Measurements from ENCODE around the gene SH3GL3. TPM values are rescaled to one million over a fixed set of nuclear protein-coding genes. Genes with fewer than 3 reads are reported as not detected.
A peak's percentile ranks its signal among the peaks of the same experiment; 100 is the strongest.

The SH3GL3 gene, protein sequence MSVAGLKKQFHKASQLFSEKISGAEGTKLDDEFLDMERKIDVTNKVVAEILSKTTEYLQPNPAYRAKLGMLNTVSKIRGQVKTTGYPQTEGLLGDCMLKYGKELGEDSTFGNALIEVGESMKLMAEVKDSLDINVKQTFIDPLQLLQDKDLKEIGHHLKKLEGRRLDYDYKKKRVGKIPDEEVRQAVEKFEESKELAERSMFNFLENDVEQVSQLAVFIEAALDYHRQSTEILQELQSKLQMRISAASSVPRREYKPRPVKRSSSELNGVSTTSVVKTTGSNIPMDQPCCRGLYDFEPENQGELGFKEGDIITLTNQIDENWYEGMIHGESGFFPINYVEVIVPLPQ
- polyA plus RNA-seq = 1 to 10 TPM; 3.3 to 8.3 TPM

DNA sequence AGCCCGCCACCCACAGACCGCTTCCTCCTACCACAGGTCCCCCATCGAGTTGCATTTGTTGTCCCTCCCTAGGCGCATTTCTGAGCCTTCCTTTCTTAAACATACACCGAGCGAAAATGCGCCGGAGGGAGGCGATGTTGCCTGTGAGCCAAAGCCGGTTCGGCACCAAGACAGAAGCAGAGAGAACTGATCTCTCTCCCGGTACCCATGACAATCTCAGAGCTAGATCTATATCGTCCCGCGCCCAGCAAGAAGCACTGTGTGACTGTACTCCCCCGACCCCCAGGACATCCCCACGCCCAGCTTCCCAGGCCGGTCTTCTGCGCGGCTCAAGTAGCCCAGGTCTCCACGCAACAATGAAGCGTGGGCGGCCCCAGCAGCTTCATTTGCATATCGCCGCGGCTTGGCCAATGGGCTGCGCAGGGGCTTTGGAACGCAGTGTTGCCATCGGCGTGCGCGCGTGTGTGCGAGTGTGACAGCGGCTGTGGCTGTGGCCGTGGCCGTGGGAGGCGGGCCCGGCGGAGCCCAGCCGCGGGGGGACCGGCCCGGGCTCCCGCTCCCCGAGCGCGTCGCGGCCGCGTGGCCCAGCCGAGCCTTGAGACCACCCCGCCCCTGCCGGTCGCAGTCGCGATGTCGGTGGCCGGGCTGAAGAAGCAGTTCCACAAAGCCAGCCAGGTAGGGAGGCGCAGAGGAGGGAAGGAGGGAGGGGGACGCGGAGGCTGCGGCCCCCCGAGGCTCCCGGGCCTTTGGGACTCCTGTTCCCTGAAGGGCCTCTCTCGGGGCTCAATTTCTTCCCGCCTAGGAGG, at the start of gene SH3GL3:
SH3GL3 (plus strand) TSS at position 438 of the 806 bp plus-strand sequence; CDS start at position 631, 193 bp downstream.
- peak within 1 kb of the TSS; percentile 55 to 56 for H3K4me3 ChIP-seq (ENCODE audit: low read depth in 1 of 2, low read length in 2 of 2)
- peaks cover 5 to 6% of the 10 kb centered on the region in 2 donors for H3K4me1 ChIP-seq (ENCODE audit: control insufficient read depth in 2 of 2, insufficient read depth in 2 of 2, low read length in 1 of 2)
- H3K36me3 ChIP-seq (ENCODE audit: control insufficient read depth in 2 of 2, insufficient read depth in 2 of 2, low read length in 1 of 2) = no peaks in the 10 kb centered on the region
- WGBS, 2 donors = 1 to 2% methylated on average over 53 to 68 of the region's 68 CpGs
- peaks cover 0 to 5% of the 10 kb centered on the region in 2 donors for H3K27me3 ChIP-seq (ENCODE audit: control insufficient read depth in 1 of 2, insufficient read depth in 2 of 2, low read length in 2 of 2)
- H3K9me3 ChIP-seq (ENCODE audit: control insufficient read depth in 2 of 2, insufficient read depth in 1 of 2, low read depth in 1 of 2, low read length in 1 of 2) = no peaks in the 10 kb centered on the region
- no peak within 1 kb of the TSS for H3K27ac ChIP-seq (ENCODE audit: low read depth in 2 of 2, low read length in 1 of 2)

DNA sequence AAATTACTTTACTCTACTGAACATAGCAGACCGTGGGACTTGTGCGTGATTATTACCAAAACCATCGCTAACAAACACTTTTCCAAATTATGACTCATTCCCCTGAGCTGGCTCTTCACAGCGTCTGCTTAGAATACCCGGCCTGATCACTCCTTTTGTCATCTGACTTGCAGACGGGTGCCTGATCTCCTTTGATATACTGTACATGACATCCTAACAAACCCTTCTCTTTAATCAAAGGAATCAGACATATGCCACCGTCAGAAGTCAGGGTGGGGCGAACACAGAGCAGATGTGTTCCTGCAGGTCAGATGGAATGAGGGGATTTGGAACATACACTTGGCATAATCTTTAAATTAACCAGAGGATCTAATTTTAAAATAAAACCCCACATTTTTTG, 48.5 kb upstream of the SH3GL3 start:
- no peaks in the 10 kb centered on the region for H3K27me3 ChIP-seq (ENCODE audit: control insufficient read depth in 1 of 2, insufficient read depth in 2 of 2, low read length in 2 of 2)
- no peak overlapping the region for H3K27ac ChIP-seq (ENCODE audit: low read depth in 2 of 2, low read length in 1 of 2)
- H3K4me1 ChIP-seq (ENCODE audit: control insufficient read depth in 2 of 2, insufficient read depth in 2 of 2, low read length in 1 of 2) = no peaks in the 10 kb centered on the region
- 32 to 52% methylated on average over 8 of the region's 8 CpGs for WGBS, 2 donors
- H3K9me3 ChIP-seq (ENCODE audit: control insufficient read depth in 2 of 2, insufficient read depth in 1 of 2, low read depth in 1 of 2, low read length in 1 of 2) = no peaks in the 10 kb centered on the region
- no peak overlapping the region for H3K4me3 ChIP-seq (ENCODE audit: low read depth in 1 of 2, low read length in 2 of 2)
- no peaks in the 10 kb centered on the region for H3K36me3 ChIP-seq (ENCODE audit: control insufficient read depth in 2 of 2, insufficient read depth in 2 of 2, low read length in 1 of 2)

DNA sequence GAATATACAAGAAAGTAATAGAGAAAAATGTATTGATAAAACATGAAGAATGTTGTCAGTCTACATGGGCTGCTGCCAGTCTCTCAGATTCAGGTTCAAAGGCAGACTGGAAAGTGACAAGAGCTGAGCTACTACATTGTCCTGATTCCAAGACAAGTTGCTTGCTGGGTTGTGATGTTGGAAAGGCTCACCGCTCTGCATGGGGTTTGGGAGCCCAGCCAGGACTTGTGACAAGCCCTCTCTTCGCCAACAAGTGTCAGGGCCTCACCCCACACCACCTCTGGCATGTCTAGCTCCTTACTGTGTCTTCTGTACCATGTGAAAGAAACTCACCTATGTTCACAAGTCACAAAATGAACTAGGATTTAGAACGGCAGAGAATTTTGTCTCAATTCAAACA, 43.0 kb upstream of the SH3GL3 start:
- WGBS, 2 donors = 36 to 46% methylated on average over 3 of the region's 3 CpGs
- H3K9me3 ChIP-seq (ENCODE audit: control insufficient read depth in 2 of 2, insufficient read depth in 1 of 2, low read depth in 1 of 2, low read length in 1 of 2) = no peaks in the 10 kb centered on the region
- H3K4me3 ChIP-seq (ENCODE audit: low read depth in 1 of 2, low read length in 2 of 2) = no peak overlapping the region
- no peak overlapping the region for H3K27ac ChIP-seq (ENCODE audit: low read depth in 2 of 2, low read length in 1 of 2)
- no peaks in the 10 kb centered on the region for H3K4me1 ChIP-seq (ENCODE audit: control insufficient read depth in 2 of 2, insufficient read depth in 2 of 2, low read length in 1 of 2)
- H3K27me3 ChIP-seq (ENCODE audit: control insufficient read depth in 1 of 2, insufficient read depth in 2 of 2, low read length in 2 of 2) = no peaks in the 10 kb centered on the region
- H3K36me3 ChIP-seq (ENCODE audit: control insufficient read depth in 2 of 2, insufficient read depth in 2 of 2, low read length in 1 of 2) = no peaks in the 10 kb centered on the region

DNA sequence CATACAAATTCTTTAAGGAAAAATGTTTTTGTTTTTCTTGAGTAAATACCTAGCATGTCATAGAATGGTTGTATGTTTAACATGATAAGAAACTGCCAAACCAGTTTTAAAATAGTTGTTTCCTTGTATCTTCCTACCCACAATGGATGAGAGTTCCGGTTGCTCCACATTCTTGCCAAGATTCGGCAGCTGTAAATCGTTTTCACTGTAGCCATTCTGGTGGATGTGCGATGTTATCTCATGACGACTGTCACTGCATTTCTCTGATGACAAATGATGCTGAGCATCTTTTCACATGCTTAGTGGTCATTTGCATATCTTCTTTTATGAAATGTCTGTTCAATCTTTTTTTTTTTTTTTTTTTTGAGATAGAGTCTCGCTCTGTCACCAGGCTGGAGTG, 36.6 kb upstream of the SH3GL3 start:
- Histone ChIP-seq H3K9me3 (ENCODE audit: control insufficient read depth in 2 of 2, insufficient read depth in 1 of 2, low read depth in 1 of 2, low read length in 1 of 2) (no peaks in the 10 kb centered on the region), H3K4me1 (ENCODE audit: control insufficient read depth in 2 of 2, insufficient read depth in 2 of 2, low read length in 1 of 2) (no peaks in the 10 kb centered on the region), H3K27me3 (ENCODE audit: control insufficient read depth in 1 of 2, insufficient read depth in 2 of 2, low read length in 2 of 2) (no peaks in the 10 kb centered on the region), H3K4me3 (ENCODE audit: low read depth in 1 of 2, low read length in 2 of 2) (no peak overlapping the region), H3K36me3 (ENCODE audit: control insufficient read depth in 2 of 2, insufficient read depth in 2 of 2, low read length in 1 of 2) (no peaks in the 10 kb centered on the region), H3K27ac (ENCODE audit: low read depth in 2 of 2, low read length in 1 of 2) (no peak overlapping the region)
- WGBS, 2 donors = 77 to 81% methylated on average over 5 to 6 of the region's 6 CpGs

DNA sequence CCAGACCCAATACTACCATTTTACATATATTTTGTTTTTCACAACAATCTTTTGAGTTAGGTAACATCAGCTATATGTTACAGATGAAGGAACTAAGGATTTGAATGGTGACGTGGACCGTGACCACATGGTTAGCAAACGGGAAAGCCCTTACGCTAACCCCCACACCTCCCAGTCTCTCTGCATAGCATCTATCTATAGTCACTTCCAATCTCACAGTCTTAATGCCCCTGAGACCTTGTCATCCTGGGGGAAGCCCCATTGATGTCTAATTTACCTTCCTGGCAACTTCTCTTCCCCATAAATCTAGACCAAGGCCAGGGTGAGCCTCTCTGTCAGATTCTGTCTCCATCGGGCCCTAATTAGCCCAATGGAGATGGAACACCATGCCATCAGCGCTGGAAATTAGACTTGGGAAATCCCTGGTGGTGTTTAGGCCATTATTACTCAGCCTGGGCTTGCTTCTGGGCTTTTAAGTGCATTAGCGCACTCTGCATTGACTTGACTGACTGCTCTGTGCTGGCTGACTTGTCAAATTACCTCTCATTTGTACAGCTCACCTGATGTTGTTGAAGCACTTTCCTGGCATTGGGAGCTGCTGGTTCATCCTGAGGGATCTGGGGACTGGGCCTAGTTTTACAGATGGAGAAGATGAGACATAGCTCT, 34.0 kb upstream of the SH3GL3 start:
- Histone ChIP-seq H3K27ac (ENCODE audit: low read depth in 2 of 2, low read length in 1 of 2) (no peak overlapping the region), H3K4me3 (ENCODE audit: low read depth in 1 of 2, low read length in 2 of 2) (no peak overlapping the region), H3K4me1 (ENCODE audit: control insufficient read depth in 2 of 2, insufficient read depth in 2 of 2, low read length in 1 of 2) (no peaks in the 10 kb centered on the region), H3K27me3 (ENCODE audit: control insufficient read depth in 1 of 2, insufficient read depth in 2 of 2, low read length in 2 of 2) (no peaks in the 10 kb centered on the region), H3K9me3 (ENCODE audit: control insufficient read depth in 2 of 2, insufficient read depth in 1 of 2, low read depth in 1 of 2, low read length in 1 of 2) (no peaks in the 10 kb centered on the region), H3K36me3 (ENCODE audit: control insufficient read depth in 2 of 2, insufficient read depth in 2 of 2, low read length in 1 of 2) (no peaks in the 10 kb centered on the region)
- 78 to 82% methylated on average over 7 of the region's 7 CpGs for WGBS, 2 donors

DNA sequence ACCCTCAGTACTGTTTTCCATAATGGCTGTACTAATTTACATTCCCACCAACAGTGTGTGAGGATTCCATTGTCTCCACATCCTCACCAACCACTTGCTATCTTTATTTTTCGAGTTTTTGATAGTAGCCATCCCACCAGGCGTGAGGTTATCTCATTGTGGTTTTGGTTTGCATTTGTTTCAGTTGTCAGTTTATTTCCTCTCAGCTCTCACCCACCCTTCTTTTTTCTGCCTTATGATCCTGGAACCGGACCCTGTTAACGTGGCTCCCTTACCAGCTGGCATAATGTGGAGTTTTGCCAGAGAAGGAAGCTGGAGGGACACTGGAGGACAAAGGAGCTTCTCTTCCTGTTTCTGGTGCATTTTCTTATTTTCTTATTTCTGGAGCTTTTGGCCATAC, 25.1 kb upstream of the SH3GL3 start:
- Histone ChIP-seq H3K4me1 (ENCODE audit: control insufficient read depth in 2 of 2, insufficient read depth in 2 of 2, low read length in 1 of 2) (no peaks in the 10 kb centered on the region), H3K27ac (ENCODE audit: low read depth in 2 of 2, low read length in 1 of 2) (no peak overlapping the region), H3K4me3 (ENCODE audit: low read depth in 1 of 2, low read length in 2 of 2) (no peak overlapping the region), H3K36me3 (ENCODE audit: control insufficient read depth in 2 of 2, insufficient read depth in 2 of 2, low read length in 1 of 2) (no peaks in the 10 kb centered on the region), H3K9me3 (ENCODE audit: control insufficient read depth in 2 of 2, insufficient read depth in 1 of 2, low read depth in 1 of 2, low read length in 1 of 2) (no peaks in the 10 kb centered on the region), H3K27me3 (ENCODE audit: control insufficient read depth in 1 of 2, insufficient read depth in 2 of 2, low read length in 2 of 2) (no peaks in the 10 kb centered on the region)
- 64 to 67% methylated on average over 4 of the region's 4 CpGs for WGBS, 2 donors

DNA sequence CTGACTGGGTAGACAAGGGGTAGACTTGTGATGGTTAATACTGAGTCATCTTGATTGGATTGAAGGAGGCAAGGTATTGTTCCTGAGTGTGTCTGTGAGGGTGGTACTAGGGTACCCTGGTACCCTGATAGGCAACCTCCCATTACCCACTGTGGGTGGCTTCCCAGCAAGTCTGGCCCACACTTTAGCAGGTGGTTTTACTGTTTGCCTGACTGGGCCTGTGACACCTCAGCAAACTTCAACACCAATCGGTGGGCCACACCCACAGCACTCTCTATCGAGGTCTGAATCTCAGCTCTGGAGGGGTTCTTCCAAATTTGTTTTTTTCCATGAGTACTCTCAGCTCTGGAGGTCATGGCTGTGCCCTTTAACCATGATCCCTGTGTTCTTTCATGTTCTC, 24.6 kb upstream of the SH3GL3 start:
- H3K27me3 ChIP-seq (ENCODE audit: control insufficient read depth in 1 of 2, insufficient read depth in 2 of 2, low read length in 2 of 2) = no peaks in the 10 kb centered on the region
- no peaks in the 10 kb centered on the region for H3K9me3 ChIP-seq (ENCODE audit: control insufficient read depth in 2 of 2, insufficient read depth in 1 of 2, low read depth in 1 of 2, low read length in 1 of 2)
- H3K4me3 ChIP-seq (ENCODE audit: low read depth in 1 of 2, low read length in 2 of 2) = no peak overlapping the region
- H3K27ac ChIP-seq (ENCODE audit: low read depth in 2 of 2, low read length in 1 of 2) = no peak overlapping the region
- no peaks in the 10 kb centered on the region for H3K36me3 ChIP-seq (ENCODE audit: control insufficient read depth in 2 of 2, insufficient read depth in 2 of 2, low read length in 1 of 2)
- H3K4me1 ChIP-seq (ENCODE audit: control insufficient read depth in 2 of 2, insufficient read depth in 2 of 2, low read length in 1 of 2) = no peaks in the 10 kb centered on the region
- 52 to 64% methylated on average over 2 of the region's 2 CpGs for WGBS, 2 donors

DNA sequence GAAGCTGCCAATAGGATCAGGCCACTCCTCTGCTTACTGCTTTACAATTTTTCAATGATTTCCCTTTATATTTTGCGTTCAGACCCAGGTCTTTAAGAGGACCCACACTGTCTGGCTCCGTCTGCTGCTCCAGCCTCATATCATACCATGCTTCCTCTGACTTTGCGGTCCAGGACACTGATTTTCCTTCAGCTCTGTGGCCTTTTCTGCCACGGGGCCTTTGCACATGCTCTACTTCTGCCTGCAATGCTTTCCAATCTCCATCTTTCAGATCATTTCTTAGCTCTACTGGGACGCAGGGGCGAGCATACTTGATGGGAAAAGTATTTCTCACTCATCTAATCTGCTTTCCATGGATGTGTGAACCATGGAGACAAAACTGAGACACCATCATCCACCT, 23.0 kb upstream of the SH3GL3 start:
- Histone ChIP-seq H3K36me3 (ENCODE audit: control insufficient read depth in 2 of 2, insufficient read depth in 2 of 2, low read length in 1 of 2) (no peaks in the 10 kb centered on the region), H3K27ac (ENCODE audit: low read depth in 2 of 2, low read length in 1 of 2) (no peak overlapping the region), H3K9me3 (ENCODE audit: control insufficient read depth in 2 of 2, insufficient read depth in 1 of 2, low read depth in 1 of 2, low read length in 1 of 2) (no peaks in the 10 kb centered on the region), H3K4me1 (ENCODE audit: control insufficient read depth in 2 of 2, insufficient read depth in 2 of 2, low read length in 1 of 2) (no peaks in the 10 kb centered on the region), H3K27me3 (ENCODE audit: control insufficient read depth in 1 of 2, insufficient read depth in 2 of 2, low read length in 2 of 2) (no peaks in the 10 kb centered on the region), H3K4me3 (ENCODE audit: low read depth in 1 of 2, low read length in 2 of 2) (no peak overlapping the region)
- WGBS, 2 donors = 83 to 87% methylated on average over 6 of the region's 6 CpGs

DNA sequence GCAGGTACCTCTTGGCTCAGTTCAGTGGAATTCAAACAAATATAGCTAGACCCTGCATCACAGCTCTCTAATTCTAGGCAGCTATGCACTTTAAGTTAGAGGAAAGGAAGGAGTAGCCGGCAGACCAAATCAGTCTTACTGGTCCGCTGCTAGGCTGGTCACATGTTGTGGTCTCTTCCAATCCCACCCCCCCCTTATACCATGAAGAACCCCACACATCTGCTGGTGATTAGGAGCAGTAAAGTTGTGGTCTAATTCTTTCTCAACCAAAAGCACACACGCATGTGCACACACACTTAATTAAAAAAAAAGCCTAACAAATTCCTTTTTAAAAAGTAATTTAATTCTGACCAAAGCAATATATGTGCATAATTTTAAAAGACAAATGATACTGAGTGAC, 16.7 kb upstream of the SH3GL3 start:
- Histone ChIP-seq H3K27me3 (ENCODE audit: control insufficient read depth in 1 of 2, insufficient read depth in 2 of 2, low read length in 2 of 2) (no peaks in the 10 kb centered on the region), H3K9me3 (ENCODE audit: control insufficient read depth in 2 of 2, insufficient read depth in 1 of 2, low read depth in 1 of 2, low read length in 1 of 2) (no peaks in the 10 kb centered on the region), H3K4me3 (ENCODE audit: low read depth in 1 of 2, low read length in 2 of 2) (no peak overlapping the region), H3K4me1 (ENCODE audit: control insufficient read depth in 2 of 2, insufficient read depth in 2 of 2, low read length in 1 of 2) (no peaks in the 10 kb centered on the region), H3K36me3 (ENCODE audit: control insufficient read depth in 2 of 2, insufficient read depth in 2 of 2, low read length in 1 of 2) (no peaks in the 10 kb centered on the region), H3K27ac (ENCODE audit: low read depth in 2 of 2, low read length in 1 of 2) (no peak overlapping the region)
- WGBS, 2 donors = 81% methylated on average over 3 of the region's 3 CpGs
